OCI-LY3 (cell line): ENCODE measurements around the gene ATP1B4.

Experiments
- H2AFZ ChIP-seq: fragments of 200-600, 300-600 bp; shearing (Covaris generic); 2 replicates; pipeline ENCODE4 v1.6.0; 2014; ENCODE audit warnings: antibody characterized with exemption, low read depth, low read length
- H3K27ac ChIP-seq: fragments of 200-600, 300-600 bp; sonication (generic); 2 replicates; pipeline ENCODE4 v1.5.1; 2014; ENCODE audit warnings: mild to moderate bottlenecking, low read length, moderate library complexity, mixed read lengths
- H3K27me3 ChIP-seq: fragments of 200-600, 300-600 bp; sonication (generic); 2 replicates; pipeline ENCODE4 v1.6.1; 2014; ENCODE audit warnings: low read depth, low read length, mixed read lengths
- H3K36me3 ChIP-seq: fragments of 200-600, 300-600 bp; sonication (generic); replicated peaks from 2 replicates; pipeline ENCODE3; 2014; ENCODE audit warnings: low read depth, low read length, mixed read lengths
- H3K4me1 ChIP-seq: fragments of 300-600, 200-600 bp; sonication (generic); 2 replicates; pipeline ENCODE4 v1.6.1; 2014; ENCODE audit warnings: low read length, mixed read lengths
- H3K4me2 ChIP-seq: fragments of 200-600, 300-600 bp; sonication (generic); 2 replicates; pipeline ENCODE4 v1.6.1; 2014; ENCODE audit warnings: low read length, mixed read lengths
- H3K4me3 ChIP-seq: fragments of 300-600, 200-600 bp; sonication (generic); 2 replicates; pipeline ENCODE4 v1.5.1; 2014; ENCODE audit warnings: antibody characterized with exemption, mild to moderate bottlenecking, low read length, moderate library complexity
- H3K79me2 ChIP-seq: fragments of 300-600, 200-600 bp; shearing (Covaris generic); 2 replicates; pipeline ENCODE4 v1.6.1; 2014; ENCODE audit warnings: mild to moderate bottlenecking, low read length, mixed read lengths
- H3K9ac ChIP-seq: fragments of 300-600, 200-600 bp; shearing (Covaris generic); 2 replicates; pipeline ENCODE4 v1.6.0; 2014; ENCODE audit warnings: mild to moderate bottlenecking, low read length, moderate library complexity
- H3K9me3 ChIP-seq: fragments of 200-600, 300-600 bp; shearing (Covaris generic); 2 replicates; pipeline ENCODE4 v1.6.1; 2014; ENCODE audit warnings: low read length, mixed read lengths; ENCODE audit not compliant: insufficient read depth
- H4K20me1 ChIP-seq: fragments of 200-600, 300-600 bp; sonication (generic); 2 replicates; pipeline ENCODE4 v1.6.1; 2016; ENCODE audit warnings: low read length, mixed read lengths; ENCODE audit not compliant: insufficient read depth
- EZH2phosphoT487 ChIP-seq: fragments of 200-600 bp; shearing (Covaris generic); IDR thresholded peaks from 2 replicates; pipeline ENCODE4 v1.6.1; 2018; ENCODE audit warnings: antibody characterized with exemption, mixed run types, low read depth
- TF ChIP-seq, protein P1 (sequence below): fragments of 200-600, 300-600 bp; sonication (generic); IDR thresholded peaks from 2 replicates; pipeline ENCODE4 v1.5.1; 2014; ENCODE audit warnings: antibody characterized with exemption, low read length, low read depth

ATP1B4 gene

DNA sequence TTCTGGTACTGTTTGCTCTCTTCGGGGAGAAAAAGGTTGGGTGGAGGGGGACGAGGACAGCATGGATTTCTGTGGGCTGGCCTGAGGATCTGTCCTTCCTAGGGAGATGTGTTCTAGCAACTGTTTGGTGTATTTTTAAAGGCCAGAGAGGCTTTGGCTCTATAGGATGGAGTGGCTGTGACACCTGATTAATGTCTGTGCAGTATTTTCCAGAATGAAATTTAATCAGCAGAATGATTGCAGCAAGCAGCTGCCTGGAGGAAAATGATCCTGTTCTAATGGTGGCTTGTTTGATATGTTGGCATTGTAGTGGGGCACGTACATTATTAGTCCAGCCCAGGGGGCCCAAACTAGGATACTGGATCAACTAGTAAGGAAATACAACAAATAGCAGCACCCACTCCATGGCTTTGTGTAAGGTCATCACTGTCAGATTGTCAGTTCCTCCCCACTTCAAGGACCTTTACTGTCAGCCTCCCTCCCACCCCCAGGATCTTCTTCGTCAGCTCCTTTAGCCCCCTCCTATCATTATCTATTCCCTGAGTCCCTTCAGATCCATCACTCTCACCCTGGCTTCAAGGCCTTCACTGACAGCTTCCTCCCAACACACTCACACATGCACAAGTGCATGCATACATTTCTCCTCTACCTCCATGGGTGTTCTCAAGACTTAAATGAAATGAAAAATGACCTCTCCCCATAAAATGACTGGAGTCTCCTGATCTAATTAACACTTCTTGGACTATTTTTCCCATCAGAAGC lies 40.2 kb upstream of the ATP1B4 start:
- Histone ChIP-seq H3K9ac (no peak overlapping the region), H3K9me3 (no peaks in the 10 kb centered on the region), H3K27me3 (peaks cover 12% of the 10 kb centered on the region), H3K4me2 (no peak overlapping the region), H3K27ac (no peak overlapping the region), H2AFZ (no peak overlapping the region), H4K20me1 (no peaks in the 10 kb centered on the region), H3K4me1 (no peaks in the 10 kb centered on the region), H3K36me3 (no peaks in the 10 kb centered on the region), H3K4me3 (no peak overlapping the region), H3K79me2 (no peaks in the 10 kb centered on the region)
- TF ChIP-seq EZH2phosphoT487, result no peak
- TF ChIP-seq, protein P1, sequence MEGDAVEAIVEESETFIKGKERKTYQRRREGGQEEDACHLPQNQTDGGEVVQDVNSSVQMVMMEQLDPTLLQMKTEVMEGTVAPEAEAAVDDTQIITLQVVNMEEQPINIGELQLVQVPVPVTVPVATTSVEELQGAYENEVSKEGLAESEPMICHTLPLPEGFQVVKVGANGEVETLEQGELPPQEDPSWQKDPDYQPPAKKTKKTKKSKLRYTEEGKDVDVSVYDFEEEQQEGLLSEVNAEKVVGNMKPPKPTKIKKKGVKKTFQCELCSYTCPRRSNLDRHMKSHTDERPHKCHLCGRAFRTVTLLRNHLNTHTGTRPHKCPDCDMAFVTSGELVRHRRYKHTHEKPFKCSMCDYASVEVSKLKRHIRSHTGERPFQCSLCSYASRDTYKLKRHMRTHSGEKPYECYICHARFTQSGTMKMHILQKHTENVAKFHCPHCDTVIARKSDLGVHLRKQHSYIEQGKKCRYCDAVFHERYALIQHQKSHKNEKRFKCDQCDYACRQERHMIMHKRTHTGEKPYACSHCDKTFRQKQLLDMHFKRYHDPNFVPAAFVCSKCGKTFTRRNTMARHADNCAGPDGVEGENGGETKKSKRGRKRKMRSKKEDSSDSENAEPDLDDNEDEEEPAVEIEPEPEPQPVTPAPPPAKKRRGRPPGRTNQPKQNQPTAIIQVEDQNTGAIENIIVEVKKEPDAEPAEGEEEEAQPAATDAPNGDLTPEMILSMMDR, result no peak

DNA sequence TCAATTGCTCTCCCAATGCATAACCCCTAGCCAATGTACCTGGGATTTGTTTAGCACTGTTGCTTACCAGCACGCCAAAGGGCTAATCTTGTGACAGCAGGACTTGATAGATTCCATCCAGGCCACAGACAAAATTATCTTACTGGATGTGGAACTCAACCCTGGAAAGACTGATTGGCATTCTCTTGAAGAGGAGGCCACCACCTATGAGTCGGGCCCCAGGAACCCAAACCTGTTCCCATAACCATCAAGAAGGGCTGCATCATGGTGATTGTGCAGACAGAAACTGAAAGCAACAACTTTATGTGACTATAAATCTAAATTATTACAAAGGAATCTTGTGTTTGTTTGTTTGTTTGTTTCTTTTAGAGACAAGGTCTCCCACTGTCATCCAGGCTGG lies 30.8 kb upstream of the ATP1B4 start:
- H3K9ac ChIP-seq, result no peak overlapping the region
- no peaks in the 10 kb centered on the region for H3K79me2 ChIP-seq
- H4K20me1 ChIP-seq, result no peaks in the 10 kb centered on the region
- TF ChIP-seq, protein P1, result no peak
- no peak for TF ChIP-seq EZH2phosphoT487
- H3K27me3 ChIP-seq, result no peaks in the 10 kb centered on the region
- no peaks in the 10 kb centered on the region for H3K9me3 ChIP-seq
- no peak overlapping the region for H3K4me2 ChIP-seq
- H3K27ac ChIP-seq, result no peak overlapping the region
- H3K36me3 ChIP-seq, result no peaks in the 10 kb centered on the region
- H3K4me1 ChIP-seq, result no peaks in the 10 kb centered on the region
- no peak overlapping the region for H3K4me3 ChIP-seq
- H2AFZ ChIP-seq, result no peak overlapping the region

DNA sequence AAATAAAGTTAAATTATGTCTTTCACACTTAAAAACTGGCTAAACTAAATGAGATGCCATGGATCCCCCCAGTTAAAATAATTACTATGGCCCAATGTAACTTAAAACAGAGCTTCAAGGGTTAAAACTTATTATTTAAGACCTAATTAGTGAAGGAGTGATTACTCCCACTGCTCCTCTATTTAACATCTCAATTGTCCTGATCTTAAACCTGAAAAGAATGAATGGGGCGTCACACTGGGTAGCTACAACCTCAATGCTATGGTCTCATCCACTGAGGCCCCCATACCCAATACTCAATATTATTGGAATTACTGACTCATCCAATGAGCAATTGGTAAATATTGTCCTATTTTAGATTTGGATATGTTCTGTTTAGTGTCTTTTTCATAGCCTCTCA lies 29.5 kb upstream of the ATP1B4 start:
- Histone ChIP-seq H3K4me1 (no peaks in the 10 kb centered on the region), H3K4me3 (no peak overlapping the region), H3K79me2 (no peaks in the 10 kb centered on the region), H3K36me3 (no peaks in the 10 kb centered on the region), H2AFZ (no peak overlapping the region), H3K4me2 (no peak overlapping the region), H3K9me3 (no peaks in the 10 kb centered on the region), H4K20me1 (no peaks in the 10 kb centered on the region), H3K9ac (no peak overlapping the region), H3K27ac (no peak overlapping the region), H3K27me3 (no peaks in the 10 kb centered on the region)
- TF ChIP-seq, protein P1, result no peak

DNA sequence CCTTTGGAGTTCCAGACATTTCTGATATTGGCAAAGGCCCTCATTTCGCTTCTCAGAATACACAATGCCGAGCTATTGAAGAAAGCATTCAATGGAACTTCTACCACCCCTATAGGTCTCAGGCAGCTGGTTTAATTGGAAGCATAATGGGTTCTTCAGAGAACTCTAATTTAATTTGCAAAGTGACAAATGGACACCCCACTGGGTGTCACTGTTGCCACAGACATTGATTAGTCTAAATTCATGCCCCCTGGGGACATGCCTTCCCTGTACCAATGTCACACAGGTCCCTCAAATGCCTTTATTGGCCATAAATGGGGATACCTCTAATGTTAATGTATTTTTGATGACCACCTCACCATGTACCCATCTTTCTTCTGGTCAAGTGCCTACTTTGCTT lies 27.7 kb upstream of the ATP1B4 start:
- Histone ChIP-seq H3K9ac (no peak overlapping the region), H3K27me3 (no peaks in the 10 kb centered on the region), H3K4me3 (no peak overlapping the region), H3K27ac (no peak overlapping the region), H3K9me3 (0 out of 2 replicates have a peak, but pooled peaks cover 6% of the 10 kb centered on the region), H3K36me3 (no peaks in the 10 kb centered on the region), H3K79me2 (no peaks in the 10 kb centered on the region), H2AFZ (no peak overlapping the region), H4K20me1 (no peaks in the 10 kb centered on the region), H3K4me1 (no peaks in the 10 kb centered on the region), H3K4me2 (no peak overlapping the region)
- TF ChIP-seq, protein P1, result peak; percentile 29
- TF ChIP-seq EZH2phosphoT487, result no peak
